ENCODE results near the gene SLCO6A1. TPM values are rescaled to one million over a fixed set of nuclear protein-coding genes. Genes with fewer than 3 reads are reported as not detected.

Gene SLCO6A1
- total and polyA plus RNA-seq, 2 experiments from 2014 or later, result 0.34 to 3.1 TPM

- no peaks in the 10 kb centered on the region for H3K36me3 Mint-ChIP-seq (ENCODE audit: low read depth)
- Histone ChIP-seq H3K36me3 (ENCODE audit: insufficient read depth) (no peaks in the 10 kb centered on the region), H3K9me2 (ENCODE audit: insufficient read depth) (no peaks in the 10 kb centered on the region), H3F3A (replicated peaks; ENCODE audit: low read depth) (no peaks in the 10 kb centered on the region), H3K4me3 (no peak overlapping the region), H4K20me1 (replicated peaks; ENCODE audit: insufficient read depth) (no peaks in the 10 kb centered on the region), H3K4me1 (ENCODE audit: insufficient read depth) (no peaks in the 10 kb centered on the region), H3K27ac (ENCODE audit: low read depth) (no peak overlapping the region), H3K79me2 (replicated peaks; ENCODE audit: insufficient read depth) (no peaks in the 10 kb centered on the region), H3K27me3 (ENCODE audit: insufficient read depth) (no peaks in the 10 kb centered on the region), H3K4me2 (no peak overlapping the region), H2AFZ (no peak overlapping the region)
- H3K27me3 Mint-ChIP-seq (ENCODE audit: insufficient read depth, low read depth, poor library complexity), result no peaks in the 10 kb centered on the region
- no peak overlapping the region for H3K4me3 Mint-ChIP-seq
- peaks cover 6% of the 10 kb centered on the region; the same call in 2 of the 3 replicates for H3K4me1 Mint-ChIP-seq
- H3K27ac Mint-ChIP-seq, result no peak overlapping the region
- no peak for TF ChIP-seq EZH2phosphoT487 (IDR thresholded peaks at IDR 0.05; ENCODE audit: unreplicated experiment)
- no peak for ATAC-seq
- DNase-seq (ENCODE audit: low spot score), result no peak
- H3K9me3 Mint-ChIP-seq, result no peaks in the 10 kb centered on the region
These were observed 41.4 kb upstream of the SLCO6A1 start for GRCh38 chr5:102539996-102540728.

GRCh38 chr5:102539562-102539961 lies 40.8 kb upstream of the SLCO6A1 start:
- no peaks in the 10 kb centered on the region for H3K27me3 Mint-ChIP-seq (ENCODE audit: insufficient read depth, low read depth, poor library complexity)
- ATAC-seq, result no peak
- H2AFZ ChIP-seq, result no peak overlapping the region
- H3K4me3 ChIP-seq, result no peak overlapping the region
- no peak overlapping the region for H3K27ac ChIP-seq (ENCODE audit: low read depth)
- no peak for DNase-seq (ENCODE audit: low spot score)
- H3K79me2 ChIP-seq (replicated peaks; ENCODE audit: insufficient read depth), result no peaks in the 10 kb centered on the region
- no peaks in the 10 kb centered on the region for H3K9me3 Mint-ChIP-seq
- H3K36me3 Mint-ChIP-seq (ENCODE audit: low read depth), result no peaks in the 10 kb centered on the region
- no peak overlapping the region for H3K4me2 ChIP-seq
- H3K27ac Mint-ChIP-seq, result no peak overlapping the region
- H3K27me3 ChIP-seq (ENCODE audit: insufficient read depth), result no peaks in the 10 kb centered on the region
- no peaks in the 10 kb centered on the region for H3K4me1 ChIP-seq (ENCODE audit: insufficient read depth)
- no peaks in the 10 kb centered on the region for H4K20me1 ChIP-seq (replicated peaks; ENCODE audit: insufficient read depth)
- H3K4me3 Mint-ChIP-seq, result no peak overlapping the region
- no peaks in the 10 kb centered on the region for H3K36me3 ChIP-seq (ENCODE audit: insufficient read depth)
- H3K9me2 ChIP-seq (ENCODE audit: insufficient read depth), result no peaks in the 10 kb centered on the region
- H3F3A ChIP-seq (replicated peaks; ENCODE audit: low read depth), result no peaks in the 10 kb centered on the region
- peaks cover 6% of the 10 kb centered on the region; the same call in 2 of the 3 replicates for H3K4me1 Mint-ChIP-seq
- TF ChIP-seq ZNF114 (CRISPR knock-in tag; IDR thresholded peaks at IDR 0.05) (no peak), POLR2AphosphoS5 (IDR thresholded peaks at IDR 0.05; ENCODE audit: low read depth) (no peak), ZNF331 (CRISPR knock-in tag; IDR thresholded peaks at IDR 0.05; ENCODE audit: low read depth) (no peak), ETS1 (IDR thresholded peaks at IDR 0.05) (no peak), NANOG (IDR thresholded peaks at IDR 0.05; ENCODE audit: borderline replicate concordance) (no peak), CREB1 (CRISPR knock-in tag; IDR thresholded peaks at IDR 0.05; ENCODE audit: low read depth) (no peak), REST (IDR thresholded peaks at IDR 0.05; ENCODE audit: unreplicated experiment) (no peak), ZNF462 (CRISPR knock-in tag; IDR thresholded peaks at IDR 0.05) (no peak), JUNB (IDR thresholded peaks at IDR 0.05; ENCODE audit: unreplicated experiment) (no peak)

Data from GM23338 (cell line).